GM18526 (cell line): ENCODE data around the gene KCNMA1.

Experiments used
- POLR2A ChIP-seq: IDR thresholded peaks from 3 replicates; pipeline ENCODE4 v1.6.1; 2011; ENCODE audit not compliant: insufficient read length; ENCODE audit errors: extremely low read depth

KCNMA1 gene

DNA sequence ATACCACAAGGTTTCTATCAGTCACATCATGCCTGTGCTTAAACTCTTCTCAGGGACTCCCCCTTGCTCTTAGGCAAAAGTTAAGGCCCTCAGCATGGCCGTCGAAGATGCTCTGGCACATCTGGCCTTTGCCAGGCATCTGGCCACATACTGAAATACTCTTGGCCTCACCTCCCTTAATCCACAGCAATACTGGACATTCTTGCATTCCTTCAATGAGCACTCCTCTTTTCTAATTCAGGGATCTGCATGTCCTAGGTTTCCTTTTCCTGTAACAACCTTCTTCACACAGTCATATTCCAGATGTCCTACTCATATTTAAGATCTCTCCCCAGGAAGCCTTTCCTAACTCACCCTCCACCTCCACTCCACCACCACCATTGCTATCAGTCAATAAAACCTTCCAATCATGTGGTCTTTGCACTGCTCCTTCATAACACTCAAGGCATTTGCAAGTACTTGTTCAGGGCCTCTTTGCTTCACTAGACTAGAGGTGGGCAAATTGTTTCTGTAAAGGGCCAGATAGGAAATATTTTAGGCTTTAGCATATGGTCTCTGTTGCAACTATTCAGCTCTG is 216.6 kb downstream of the KCNMA1 start:
- TF ChIP-seq POLR2A, result no peak

- TF ChIP-seq POLR2A, result no peak
Measured at GRCh38 chr10:77419979-77420378, 217.6 kb downstream of the KCNMA1 start.

GRCh38 chr10:77419056-77419455 is 218.6 kb downstream of the KCNMA1 start:
- TF ChIP-seq POLR2A, result no peak

DNA sequence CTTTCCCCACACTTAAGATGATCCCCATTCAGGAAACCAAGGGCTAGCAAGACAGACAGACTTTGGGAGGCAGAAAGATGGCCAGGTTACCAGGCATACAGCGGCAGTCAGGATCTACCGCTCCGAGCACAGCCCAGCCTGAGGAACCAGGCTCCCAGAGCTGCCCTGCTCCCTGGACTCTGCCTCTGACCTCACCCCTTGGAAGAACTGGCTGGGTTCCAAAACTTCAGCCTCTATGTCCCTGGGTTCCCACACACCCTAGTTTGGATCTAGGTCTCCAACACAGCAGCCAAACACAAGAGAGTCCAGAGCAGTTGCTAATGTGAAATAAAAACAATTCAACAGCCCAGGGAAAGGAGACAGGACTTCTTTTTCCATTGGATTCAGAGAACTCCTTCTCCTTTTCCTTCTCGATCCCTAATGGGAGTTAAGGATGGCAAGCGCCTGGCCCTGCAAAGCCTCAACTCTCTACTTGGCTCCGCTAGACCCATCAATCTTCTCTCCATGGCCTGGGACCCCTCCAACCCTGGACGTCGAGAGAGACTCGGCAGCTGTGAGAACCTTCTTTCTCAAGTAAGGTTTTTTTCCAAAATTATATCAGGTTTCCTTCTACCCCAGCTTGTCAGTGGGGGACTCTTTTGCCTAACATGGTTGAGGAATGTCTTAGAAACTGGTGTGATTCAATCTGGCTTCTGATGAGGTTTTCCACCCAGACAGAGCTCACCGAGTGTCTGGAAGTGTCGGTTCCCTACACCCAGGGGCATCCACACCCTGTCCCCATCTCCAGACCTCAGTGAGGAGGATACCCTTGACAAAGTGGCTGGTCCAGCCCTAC is 219.6 kb downstream of the KCNMA1 start:
- TF ChIP-seq POLR2A, result no peak

DNA sequence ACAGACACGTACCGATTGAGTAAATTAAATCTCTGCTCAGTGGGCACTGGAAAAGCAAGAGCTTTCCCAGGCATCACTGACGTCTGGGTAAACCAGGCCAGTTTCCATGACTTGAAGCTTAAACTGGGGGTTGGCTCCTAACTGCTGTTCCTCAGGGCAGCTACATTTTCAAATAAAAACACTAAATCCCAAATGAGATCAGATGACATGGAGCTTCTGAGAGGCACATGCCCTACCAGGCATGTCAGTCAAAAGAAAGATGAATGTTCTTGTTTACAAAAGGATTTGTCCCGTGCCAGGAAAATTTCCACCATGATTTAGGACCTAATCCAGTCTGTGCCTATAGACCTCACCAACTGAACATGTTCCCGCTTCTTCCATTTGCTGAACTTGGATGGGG is 220.2 kb downstream of the KCNMA1 start:
- TF ChIP-seq POLR2A, result no peak

- TF ChIP-seq POLR2A, result no peak
Measured at GRCh38 chr10:77416311-77417135, 221.1 kb downstream of the KCNMA1 start.

GRCh38 chr10:77415313-77415960 is 222.2 kb downstream of the KCNMA1 start:
- TF ChIP-seq POLR2A, result no peak

DNA sequence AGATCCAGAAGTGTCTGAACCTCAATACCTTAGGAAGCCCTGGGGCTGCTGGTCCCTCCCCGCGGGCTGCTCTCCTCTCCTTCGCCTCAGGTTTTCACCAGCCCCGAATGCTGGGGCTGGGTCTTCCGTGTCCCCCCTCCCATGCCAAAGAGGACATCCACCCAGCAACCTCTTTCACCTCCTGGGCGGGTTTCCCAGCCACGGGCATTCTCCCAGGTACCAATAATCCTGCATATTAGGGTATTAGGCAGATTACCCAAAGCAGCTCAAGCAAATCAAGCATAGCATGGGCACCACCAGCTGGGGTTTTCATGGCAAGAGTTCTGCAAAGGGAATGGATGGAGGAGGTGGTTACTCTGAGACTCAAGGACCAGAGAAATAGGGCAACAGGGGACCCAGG is 224.4 kb downstream of the KCNMA1 start:
- TF ChIP-seq POLR2A, result no peak

DNA sequence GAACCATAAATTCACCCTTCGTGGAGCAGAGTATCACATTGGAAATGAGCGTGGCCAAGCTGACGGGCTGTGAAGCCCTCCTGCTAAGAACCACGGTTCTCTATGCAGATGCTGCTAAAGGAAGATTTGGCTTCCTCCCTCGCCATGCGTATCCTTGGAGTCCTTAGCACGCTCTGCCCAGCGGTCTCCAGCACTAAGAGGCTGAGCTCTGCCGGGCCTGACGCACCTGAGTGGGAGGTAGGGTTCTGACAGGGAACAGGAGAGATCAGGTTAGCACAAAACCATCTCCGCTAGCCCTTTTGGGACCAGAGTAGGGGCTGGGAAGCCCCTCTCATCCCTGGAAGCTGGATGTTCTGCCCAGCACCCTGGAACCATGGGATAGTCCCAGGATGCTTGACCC is 225.8 kb downstream of the KCNMA1 start:
- TF ChIP-seq POLR2A, result no peak

DNA sequence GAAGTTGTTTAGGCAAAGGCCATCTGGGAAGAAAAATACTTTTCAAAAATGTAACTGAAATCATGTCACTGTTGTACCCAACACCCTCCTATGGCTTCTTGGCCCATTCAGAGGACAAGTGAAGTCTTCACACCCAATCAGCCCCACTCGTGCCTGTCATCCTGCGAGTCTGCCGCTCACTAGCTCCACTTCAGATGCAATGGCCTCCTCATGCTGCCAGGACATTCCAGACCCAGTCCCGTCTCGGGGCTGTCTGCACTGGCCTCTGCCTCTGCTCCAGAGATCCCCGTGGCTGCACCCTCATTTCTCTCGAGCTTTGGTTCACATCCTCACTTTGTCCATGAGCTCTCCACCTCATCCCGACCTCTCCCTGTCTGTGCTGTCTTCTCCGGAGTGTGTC is 227.1 kb downstream of the KCNMA1 start:
- TF ChIP-seq POLR2A, result no peak

DNA sequence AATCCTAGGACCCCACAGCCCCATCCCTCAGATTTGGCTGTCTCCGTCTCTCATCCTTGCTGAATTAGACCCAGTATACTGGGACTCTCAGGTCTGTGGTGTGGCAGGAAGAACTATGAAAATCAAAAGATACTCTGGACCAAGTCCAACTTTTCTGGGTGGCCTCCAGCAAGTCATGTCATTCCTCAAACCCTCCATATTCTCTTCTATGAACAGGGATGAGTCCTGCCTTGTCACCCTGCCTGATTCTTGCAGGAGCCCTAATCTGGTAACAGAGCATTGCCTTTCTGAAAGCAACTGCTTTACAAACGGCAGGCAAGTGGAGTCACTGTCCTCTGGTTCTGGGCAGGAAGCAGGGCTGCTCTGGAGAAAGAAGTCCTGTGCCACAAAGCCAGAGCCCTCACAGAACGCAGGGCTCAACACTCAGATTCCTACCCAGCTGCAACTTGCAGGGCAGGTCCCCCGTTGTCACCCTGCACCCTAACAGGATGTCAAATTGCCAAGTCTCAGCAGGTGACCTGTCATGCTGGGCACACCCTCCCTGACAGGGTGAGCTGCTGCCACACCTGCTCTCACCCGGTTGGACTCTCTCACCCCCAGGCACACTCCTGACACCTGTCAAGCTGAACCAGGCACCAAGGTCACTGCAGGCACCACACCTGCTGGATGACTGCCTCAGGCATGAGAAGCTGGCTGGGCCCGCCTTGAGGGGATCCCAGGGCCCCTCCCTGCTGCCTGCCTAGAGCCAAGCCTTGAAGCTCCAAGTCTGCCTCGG is 227.7 kb downstream of the KCNMA1 start:
- no peak for TF ChIP-seq POLR2A

- no peak for TF ChIP-seq POLR2A
Measured at GRCh38 chr10:77408259-77408658, 229.3 kb downstream of the KCNMA1 start.

DNA sequence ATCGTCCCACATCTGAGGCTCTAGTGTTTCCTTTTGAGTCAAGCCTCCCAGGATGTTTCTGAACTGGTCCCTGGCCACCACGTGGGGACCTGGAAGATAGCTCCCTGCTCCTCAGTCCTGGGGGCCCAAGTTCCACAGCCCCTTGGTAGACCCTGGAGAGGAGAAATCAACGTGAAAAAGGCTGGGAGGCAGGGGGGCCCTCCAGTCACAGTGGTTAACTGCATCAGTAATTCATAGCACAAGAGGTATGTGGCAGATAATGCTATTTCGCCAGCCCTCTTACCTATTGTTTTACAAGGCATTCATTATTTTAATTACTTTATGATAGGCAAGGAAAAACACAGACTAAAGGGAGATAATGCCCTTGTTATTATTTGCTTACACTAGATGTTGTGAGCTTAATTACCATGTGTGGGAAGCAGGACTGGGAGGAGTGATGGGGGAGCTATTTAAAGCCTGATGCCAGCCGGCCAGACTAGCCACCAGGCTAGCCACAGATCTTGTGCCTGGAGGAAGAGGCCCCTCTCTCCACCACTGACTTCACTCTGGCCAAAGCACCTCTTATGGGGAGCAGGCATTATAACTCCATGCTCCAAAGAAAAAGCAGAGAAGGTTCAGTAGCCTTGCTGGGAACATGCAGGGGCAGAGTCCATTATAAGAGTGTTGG is 230.7 kb downstream of the KCNMA1 start:
- TF ChIP-seq POLR2A, result no peak

- TF ChIP-seq POLR2A, result no peak
Measured at GRCh38 chr10:77405771-77406241, 231.8 kb downstream of the KCNMA1 start.

DNA sequence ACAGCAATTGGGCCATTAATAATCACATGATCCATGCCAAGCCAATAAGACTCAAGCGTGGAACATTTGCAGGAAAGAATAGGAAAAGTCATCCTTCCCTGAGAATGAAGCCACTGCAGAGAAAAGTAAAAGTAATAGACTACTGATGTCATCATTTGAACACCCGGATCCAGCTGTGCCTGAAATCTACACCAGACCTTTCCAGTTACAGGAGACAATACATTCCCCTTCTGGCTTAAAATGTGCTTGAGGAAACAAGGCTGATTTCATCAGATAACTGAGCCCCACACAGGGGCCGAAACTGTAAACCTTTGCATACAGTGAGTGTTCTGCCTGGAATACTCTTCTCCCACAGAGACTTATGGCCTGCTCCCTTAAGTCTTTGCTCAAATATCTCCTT is 232.8 kb downstream of the KCNMA1 start:
- TF ChIP-seq POLR2A, result no peak

DNA sequence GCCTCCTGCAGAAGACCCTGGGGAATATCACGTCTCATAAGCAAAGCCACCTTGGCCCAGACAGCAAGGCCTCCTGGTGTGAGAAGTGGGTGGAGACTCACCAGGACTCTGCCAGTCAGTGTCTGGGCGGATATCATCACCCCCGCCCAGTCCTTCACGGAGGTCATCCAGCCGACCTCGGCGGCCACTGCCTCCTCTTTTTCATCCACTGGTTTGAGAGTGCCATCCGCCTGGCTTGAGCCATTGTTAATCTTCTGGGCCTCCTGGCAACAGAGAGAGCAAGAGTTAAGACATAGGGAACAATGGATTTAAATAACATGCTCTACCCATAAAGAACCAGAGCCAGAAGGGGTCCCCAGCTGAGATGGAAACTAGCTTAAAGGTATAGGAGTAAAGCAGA is 233.8 kb downstream of the KCNMA1 start:
- no peak for TF ChIP-seq POLR2A
